ENCODE data around the gene SLC39A10.

Gene SLC39A10

GRCh38 chr2:195735347-195735746 lies 78.3 kb downstream of the SLC39A10 start:
- Mint-ChIP-seq H3K9me3 (no peaks in the 10 kb centered on the region), H3K4me1 (ENCODE audit: low read depth) (peaks cover 3% of the 10 kb centered on the region), H3K4me3 (no peak overlapping the region), H3K27me3 (ENCODE audit: low read depth) (no peaks in the 10 kb centered on the region), H3K27ac (no peak overlapping the region), H3K36me3 (ENCODE audit: low read depth) (peaks cover 32% of the 10 kb centered on the region)
- no peak for DNase-seq (ENCODE audit: low spot score)

GRCh38 chr2:195737511-195738325 lies 80.7 kb downstream of the SLC39A10 start:
- H3K4me3 Mint-ChIP-seq = no peak overlapping the region
- no peaks in the 10 kb centered on the region for H3K27me3 Mint-ChIP-seq (ENCODE audit: low read depth)
- peaks cover 19% of the 10 kb centered on the region for H3K36me3 Mint-ChIP-seq (ENCODE audit: low read depth)
- H3K4me1 Mint-ChIP-seq (ENCODE audit: low read depth) = no peaks in the 10 kb centered on the region
- H3K27ac Mint-ChIP-seq = no peak overlapping the region
- no peaks in the 10 kb centered on the region for H3K9me3 Mint-ChIP-seq
- no peak for DNase-seq (ENCODE audit: low spot score)

DNA sequence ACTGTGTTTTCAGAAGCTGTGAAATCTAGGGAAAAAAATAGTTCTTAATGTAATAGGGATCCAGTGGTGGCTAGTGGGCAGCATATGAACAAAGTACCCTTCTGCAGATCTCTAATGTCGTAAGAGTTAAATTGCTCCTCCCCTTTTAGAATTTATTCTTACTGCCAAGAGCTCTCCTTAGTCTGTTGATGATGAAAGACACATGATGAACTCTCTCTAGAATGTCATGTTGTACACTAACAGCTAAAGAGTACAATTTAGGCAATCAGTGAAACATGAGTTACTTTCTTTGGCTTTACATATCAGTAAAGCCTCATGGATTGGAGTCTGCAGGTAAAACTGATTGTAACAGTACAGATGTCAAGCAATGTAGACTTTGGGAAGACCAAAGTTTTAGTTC lies 84.2 kb downstream of the SLC39A10 start:
- no peak for DNase-seq (ENCODE audit: low spot score)
- H3K27ac Mint-ChIP-seq = no peak overlapping the region
- H3K27me3 Mint-ChIP-seq (ENCODE audit: low read depth) = no peaks in the 10 kb centered on the region
- H3K36me3 Mint-ChIP-seq (ENCODE audit: low read depth) = peaks cover 12% of the 10 kb centered on the region
- no peaks in the 10 kb centered on the region for H3K4me1 Mint-ChIP-seq (ENCODE audit: low read depth)
- no peaks in the 10 kb centered on the region for H3K9me3 Mint-ChIP-seq
- no peak overlapping the region for H3K4me3 Mint-ChIP-seq

- H3K9me3 Mint-ChIP-seq = no peaks in the 10 kb centered on the region
- no peaks in the 10 kb centered on the region for H3K4me1 Mint-ChIP-seq (ENCODE audit: low read depth)
- H3K27me3 Mint-ChIP-seq (ENCODE audit: low read depth) = no peaks in the 10 kb centered on the region
- H3K4me3 Mint-ChIP-seq = no peak overlapping the region
- H3K36me3 Mint-ChIP-seq (ENCODE audit: low read depth) = no peaks in the 10 kb centered on the region
- no peak overlapping the region for H3K27ac Mint-ChIP-seq
- DNase-seq (ENCODE audit: low spot score) = no peak
Observed at GRCh38 chr2:195756218-195756942, 99.4 kb downstream of the SLC39A10 start.

DNA sequence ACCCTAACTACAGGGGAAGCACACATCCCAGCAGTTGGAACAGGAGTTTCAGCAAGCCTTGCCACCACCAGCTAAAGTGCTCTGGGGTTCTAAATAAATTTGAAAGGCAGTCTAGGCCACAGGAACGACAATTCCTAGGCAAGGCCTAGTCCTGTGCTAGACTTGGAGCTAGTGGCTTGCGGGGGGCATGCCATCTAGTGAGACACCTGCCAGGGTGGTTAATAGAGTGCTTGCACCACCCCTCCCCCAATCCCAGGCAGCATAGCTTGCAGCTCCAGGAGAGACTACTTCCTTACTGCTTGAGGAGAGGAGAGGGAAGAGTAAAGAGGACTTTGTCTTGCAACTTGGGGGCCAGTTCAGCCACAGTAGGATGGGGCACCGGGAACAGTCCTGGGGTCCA lies 101.8 kb downstream of the SLC39A10 start:
- no peak overlapping the region for H3K4me3 Mint-ChIP-seq
- no peaks in the 10 kb centered on the region for H3K36me3 Mint-ChIP-seq (ENCODE audit: low read depth)
- peaks cover 3% of the 10 kb centered on the region for H3K27me3 Mint-ChIP-seq (ENCODE audit: low read depth)
- DNase-seq (ENCODE audit: low spot score) = no peak
- H3K27ac Mint-ChIP-seq = no peak overlapping the region
- peaks cover 5% of the 10 kb centered on the region for H3K9me3 Mint-ChIP-seq
- no peaks in the 10 kb centered on the region for H3K4me1 Mint-ChIP-seq (ENCODE audit: low read depth)

- Mint-ChIP-seq H3K4me3 (no peak overlapping the region), H3K36me3 (ENCODE audit: low read depth) (no peaks in the 10 kb centered on the region), H3K9me3 (peaks cover 11% of the 10 kb centered on the region), H3K27ac (no peak overlapping the region), H3K4me1 (ENCODE audit: low read depth) (no peaks in the 10 kb centered on the region), H3K27me3 (ENCODE audit: low read depth) (peaks cover 3% of the 10 kb centered on the region)
- no peak for DNase-seq (ENCODE audit: low spot score)
Observed at GRCh38 chr2:195759877-195760276, 102.9 kb downstream of the SLC39A10 start.

- no peak for DNase-seq (ENCODE audit: low spot score)
- Mint-ChIP-seq H3K36me3 (ENCODE audit: low read depth) (no peaks in the 10 kb centered on the region), H3K27ac (no peak overlapping the region), H3K4me3 (no peak overlapping the region), H3K4me1 (ENCODE audit: low read depth) (no peaks in the 10 kb centered on the region), H3K9me3 (peaks cover 16% of the 10 kb centered on the region), H3K27me3 (ENCODE audit: low read depth) (peaks cover 5% of the 10 kb centered on the region)
Observed at GRCh38 chr2:195763866-195764265, 106.8 kb downstream of the SLC39A10 start.

- H3K4me3 Mint-ChIP-seq = no peak overlapping the region
- no peak for DNase-seq (ENCODE audit: low spot score)
- peaks cover 5% of the 10 kb centered on the region for H3K27me3 Mint-ChIP-seq (ENCODE audit: low read depth)
- H3K27ac Mint-ChIP-seq = no peak overlapping the region
- H3K4me1 Mint-ChIP-seq (ENCODE audit: low read depth) = no peaks in the 10 kb centered on the region
- no peaks in the 10 kb centered on the region for H3K36me3 Mint-ChIP-seq (ENCODE audit: low read depth)
- H3K9me3 Mint-ChIP-seq = peaks cover 16% of the 10 kb centered on the region
Observed at GRCh38 chr2:195766691-195767090, 109.7 kb downstream of the SLC39A10 start.

- Mint-ChIP-seq H3K27me3 (ENCODE audit: low read depth) (peaks cover 4% of the 10 kb centered on the region), H3K36me3 (ENCODE audit: low read depth) (no peaks in the 10 kb centered on the region), H3K4me1 (ENCODE audit: low read depth) (no peaks in the 10 kb centered on the region), H3K4me3 (no peak overlapping the region), H3K27ac (no peak overlapping the region), H3K9me3 (peaks cover 11% of the 10 kb centered on the region)
- no peak for DNase-seq (ENCODE audit: low spot score)
Observed at GRCh38 chr2:195768431-195768830, 111.4 kb downstream of the SLC39A10 start.

DNA sequence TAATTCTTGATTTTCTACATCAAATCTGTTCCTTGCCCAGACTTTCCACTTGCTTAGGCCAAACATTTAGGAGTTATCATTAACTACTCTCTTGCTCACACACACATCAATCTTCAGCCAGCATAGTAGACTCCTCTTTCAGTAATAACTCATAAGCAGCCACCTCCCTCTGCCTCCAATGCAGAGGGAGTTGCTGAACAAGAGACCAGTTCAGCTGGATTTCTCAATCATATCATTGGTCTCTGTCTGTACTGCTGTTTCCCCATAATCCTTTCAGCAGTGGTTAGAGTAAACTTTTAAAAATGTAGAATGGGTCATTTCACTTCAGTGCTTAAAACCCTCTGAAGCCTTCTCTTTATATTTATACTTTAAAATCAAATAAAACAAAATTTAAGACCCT lies 112.9 kb downstream of the SLC39A10 start:
- Mint-ChIP-seq H3K4me1 (ENCODE audit: low read depth) (no peaks in the 10 kb centered on the region), H3K9me3 (peaks cover 4% of the 10 kb centered on the region), H3K27ac (no peak overlapping the region), H3K36me3 (ENCODE audit: low read depth) (no peaks in the 10 kb centered on the region), H3K27me3 (ENCODE audit: low read depth) (peaks cover 2% of the 10 kb centered on the region), H3K4me3 (no peak overlapping the region)
- no peak for DNase-seq (ENCODE audit: low spot score)

GRCh38 chr2:195779491-195779890 lies 122.5 kb downstream of the SLC39A10 start:
- H3K27me3 Mint-ChIP-seq (ENCODE audit: low read depth) = no peaks in the 10 kb centered on the region
- H3K27ac Mint-ChIP-seq = no peak overlapping the region
- H3K4me3 Mint-ChIP-seq = no peak overlapping the region
- no peaks in the 10 kb centered on the region for H3K4me1 Mint-ChIP-seq (ENCODE audit: low read depth)
- no peak for DNase-seq (ENCODE audit: low spot score)
- no peaks in the 10 kb centered on the region for H3K36me3 Mint-ChIP-seq (ENCODE audit: low read depth)
- H3K9me3 Mint-ChIP-seq = no peaks in the 10 kb centered on the region

- Mint-ChIP-seq H3K4me1 (ENCODE audit: low read depth) (no peaks in the 10 kb centered on the region), H3K27ac (no peak overlapping the region), H3K36me3 (ENCODE audit: low read depth) (no peaks in the 10 kb centered on the region), H3K4me3 (no peak overlapping the region), H3K9me3 (no peaks in the 10 kb centered on the region), H3K27me3 (ENCODE audit: low read depth) (no peaks in the 10 kb centered on the region)
- no peak for DNase-seq (ENCODE audit: low spot score)
Observed at GRCh38 chr2:195782156-195782555, 125.1 kb downstream of the SLC39A10 start.
